ENCODE measurements around the gene MED28.

MED28 gene

DNA sequence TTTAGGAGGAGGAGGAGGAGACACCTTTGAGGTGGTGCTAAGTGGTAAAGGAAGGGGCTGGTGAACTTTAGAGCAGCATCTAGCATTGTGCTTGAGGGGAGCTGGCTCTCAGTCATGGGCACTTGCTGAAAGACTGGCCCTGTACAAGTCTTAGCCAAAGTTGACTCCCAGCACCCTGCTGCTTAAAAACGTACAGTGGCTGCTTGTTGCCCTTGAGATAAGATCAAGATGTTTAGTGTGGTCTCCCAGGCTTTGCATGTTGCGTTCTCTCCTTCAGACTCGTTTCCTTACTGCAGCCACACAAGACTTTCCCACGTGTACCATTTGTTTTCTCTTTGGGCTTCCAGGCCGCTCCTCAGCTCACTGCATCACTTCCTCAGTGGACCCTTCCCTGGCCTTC, 1.8 kb downstream of the MED28 start:
- peaks cover 15% of the 10 kb centered on the region for H3K36me3 ChIP-seq (ENCODE audit: control insufficient read depth, insufficient read depth, low read length)
- no peak overlapping the region for H3K4me3 ChIP-seq (ENCODE audit: insufficient read depth, low read depth, low read length)
- H3K4me1 ChIP-seq (ENCODE audit: control insufficient read depth, insufficient read depth, low read length): no peaks in the 10 kb centered on the region
- WGBS, 2 experiments: 91 to 94% methylated on average over 5 of the region's 5 CpGs
- H3K27ac ChIP-seq (ENCODE audit: insufficient read depth, low read depth, low read length, poor library complexity, severe bottlenecking): no peak overlapping the region
- H3K27me3 ChIP-seq (ENCODE audit: control insufficient read depth, insufficient read depth, low read length, poor library complexity, severe bottlenecking): no peaks in the 10 kb centered on the region
- no peaks in the 10 kb centered on the region for H3K9me3 ChIP-seq (ENCODE audit: control insufficient read depth, low read length)

DNA sequence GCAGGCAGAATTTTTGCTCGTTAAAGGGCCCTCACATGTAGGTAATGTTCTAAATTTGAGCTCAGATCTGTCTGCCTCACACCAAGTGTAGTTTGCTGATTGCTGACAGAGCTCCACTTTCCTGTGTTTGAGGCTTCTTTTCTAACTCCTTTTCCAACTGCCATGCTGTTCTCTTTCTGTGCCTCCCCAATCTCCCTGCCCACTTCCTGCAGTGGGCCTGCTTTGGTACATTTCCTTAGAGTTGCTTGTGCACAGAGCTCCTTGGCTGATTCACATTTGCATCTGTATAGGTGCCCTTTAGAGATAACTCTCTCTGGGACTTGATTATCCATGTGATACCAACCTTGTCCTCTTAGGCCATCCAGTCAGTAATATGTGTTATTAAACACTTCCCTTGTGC, 4.5 kb downstream of the MED28 start:
- Histone ChIP-seq H3K9me3 (ENCODE audit: control insufficient read depth, low read length) (no peaks in the 10 kb centered on the region), H3K27ac (ENCODE audit: insufficient read depth, low read depth, low read length, poor library complexity, severe bottlenecking) (no peak overlapping the region), H3K36me3 (ENCODE audit: control insufficient read depth, insufficient read depth, low read length) (peaks cover 33% of the 10 kb centered on the region), H3K27me3 (ENCODE audit: control insufficient read depth, insufficient read depth, low read length, poor library complexity, severe bottlenecking) (no peaks in the 10 kb centered on the region), H3K4me3 (ENCODE audit: insufficient read depth, low read depth, low read length) (no peak overlapping the region), H3K4me1 (ENCODE audit: control insufficient read depth, insufficient read depth, low read length) (no peaks in the 10 kb centered on the region)
- 48 to 52% methylated on average over 1 of the region's 1 CpG for WGBS, 2 experiments

DNA sequence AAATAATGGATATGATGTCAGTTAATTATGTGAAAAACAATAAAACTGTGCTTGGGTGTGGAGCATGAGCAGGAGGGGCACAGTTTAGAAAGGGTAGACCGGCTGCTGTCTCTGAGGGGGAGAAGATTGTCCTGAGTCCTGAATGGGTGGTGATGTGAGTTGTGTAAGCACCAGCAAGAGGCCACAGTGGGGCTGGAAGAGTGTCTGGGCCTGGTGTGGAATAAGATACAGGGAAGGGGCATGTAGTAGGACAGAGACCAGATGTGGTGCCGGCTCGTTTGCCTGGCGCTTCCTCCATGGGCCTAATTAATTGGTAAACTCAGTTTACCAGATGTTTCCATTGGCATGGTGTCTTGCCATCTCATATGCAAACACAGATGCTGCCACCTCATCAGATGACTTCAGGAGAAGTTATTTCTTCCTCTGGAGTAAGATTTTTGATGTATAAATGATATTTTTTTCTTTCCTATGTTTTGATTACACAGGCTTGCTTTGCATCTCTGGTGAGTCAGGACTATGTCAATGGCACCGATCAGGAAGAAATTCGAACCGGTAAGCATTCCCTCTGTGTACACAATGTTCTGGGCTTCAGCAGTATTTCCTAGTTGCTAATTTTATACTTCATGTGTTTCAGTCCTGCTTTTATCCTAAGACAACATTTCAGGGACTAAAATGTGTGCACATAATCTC, 5.1 kb downstream of the MED28 start:
- Histone ChIP-seq H3K27me3 (ENCODE audit: control insufficient read depth, insufficient read depth, low read length, poor library complexity, severe bottlenecking) (no peaks in the 10 kb centered on the region), H3K9me3 (ENCODE audit: control insufficient read depth, low read length) (no peaks in the 10 kb centered on the region), H3K27ac (ENCODE audit: insufficient read depth, low read depth, low read length, poor library complexity, severe bottlenecking) (no peak overlapping the region), H3K4me1 (ENCODE audit: control insufficient read depth, insufficient read depth, low read length) (no peaks in the 10 kb centered on the region), H3K36me3 (ENCODE audit: control insufficient read depth, insufficient read depth, low read length) (peaks cover 39% of the 10 kb centered on the region), H3K4me3 (ENCODE audit: insufficient read depth, low read depth, low read length) (no peak overlapping the region)
- 85 to 87% methylated on average over 7 of the region's 7 CpGs for WGBS, 2 experiments

DNA sequence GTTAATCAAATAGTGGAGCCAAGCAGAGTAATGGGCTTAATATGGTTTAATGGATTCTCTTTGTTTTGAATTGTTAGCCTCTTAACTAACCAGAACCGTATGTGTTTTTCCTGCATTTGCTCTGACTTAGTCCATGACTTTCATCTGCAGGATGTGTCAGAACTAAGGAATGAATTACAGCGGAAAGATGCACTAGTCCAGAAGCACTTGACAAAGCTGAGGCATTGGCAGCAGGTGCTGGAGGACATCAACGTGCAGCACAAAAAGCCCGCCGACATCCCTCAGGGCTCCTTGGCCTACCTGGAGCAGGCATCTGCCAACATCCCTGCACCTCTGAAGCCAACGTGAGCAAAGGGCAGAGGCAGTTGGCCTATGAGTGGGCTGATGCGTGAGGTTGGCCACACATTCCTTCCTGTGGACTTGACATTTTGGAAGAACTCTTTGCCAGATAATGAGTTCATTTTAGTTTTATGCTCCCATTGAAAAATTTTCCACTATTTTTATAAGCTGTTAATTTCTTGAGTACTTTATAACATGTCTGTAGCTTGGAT, 9.1 kb downstream of the MED28 start:
- 95% methylated on average over 7 of the region's 7 CpGs for WGBS, 2 experiments
- Histone ChIP-seq H3K4me1 (ENCODE audit: control insufficient read depth, insufficient read depth, low read length) (no peaks in the 10 kb centered on the region), H3K27ac (ENCODE audit: insufficient read depth, low read depth, low read length, poor library complexity, severe bottlenecking) (no peak overlapping the region), H3K9me3 (ENCODE audit: control insufficient read depth, low read length) (no peaks in the 10 kb centered on the region), H3K4me3 (ENCODE audit: insufficient read depth, low read depth, low read length) (no peak overlapping the region), H3K27me3 (ENCODE audit: control insufficient read depth, insufficient read depth, low read length, poor library complexity, severe bottlenecking) (no peaks in the 10 kb centered on the region), H3K36me3 (ENCODE audit: control insufficient read depth, insufficient read depth, low read length) (peaks cover 66% of the 10 kb centered on the region)

DNA sequence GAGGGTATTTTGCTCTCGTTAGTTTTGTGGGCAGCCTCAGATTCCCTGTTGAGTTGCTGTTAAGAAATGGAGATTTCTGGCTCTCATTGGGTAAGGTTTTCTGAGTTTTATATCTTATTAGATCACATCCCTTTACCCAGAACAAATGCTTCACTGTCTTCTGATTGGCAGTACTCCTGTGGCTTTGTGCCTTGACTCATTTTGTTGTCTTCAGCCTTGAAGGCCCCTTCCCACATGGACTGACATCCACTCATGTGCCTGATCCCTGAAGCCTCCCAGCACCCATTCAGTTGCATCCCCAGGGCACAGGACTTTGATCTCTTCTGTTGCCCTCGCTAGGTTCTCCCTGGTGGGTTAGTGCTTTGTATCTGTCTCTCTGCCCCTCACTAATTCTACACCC, 10.4 kb downstream of the MED28 start:
- H3K36me3 ChIP-seq (ENCODE audit: control insufficient read depth, insufficient read depth, low read length): peaks cover 68% of the 10 kb centered on the region
- no peak overlapping the region for H3K27ac ChIP-seq (ENCODE audit: insufficient read depth, low read depth, low read length, poor library complexity, severe bottlenecking)
- H3K27me3 ChIP-seq (ENCODE audit: control insufficient read depth, insufficient read depth, low read length, poor library complexity, severe bottlenecking): no peaks in the 10 kb centered on the region
- no peak overlapping the region for H3K4me3 ChIP-seq (ENCODE audit: insufficient read depth, low read depth, low read length)
- 90 to 95% methylated on average over 2 of the region's 2 CpGs for WGBS, 2 experiments
- H3K9me3 ChIP-seq (ENCODE audit: control insufficient read depth, low read length): no peaks in the 10 kb centered on the region
- H3K4me1 ChIP-seq (ENCODE audit: control insufficient read depth, insufficient read depth, low read length): no peaks in the 10 kb centered on the region

DNA sequence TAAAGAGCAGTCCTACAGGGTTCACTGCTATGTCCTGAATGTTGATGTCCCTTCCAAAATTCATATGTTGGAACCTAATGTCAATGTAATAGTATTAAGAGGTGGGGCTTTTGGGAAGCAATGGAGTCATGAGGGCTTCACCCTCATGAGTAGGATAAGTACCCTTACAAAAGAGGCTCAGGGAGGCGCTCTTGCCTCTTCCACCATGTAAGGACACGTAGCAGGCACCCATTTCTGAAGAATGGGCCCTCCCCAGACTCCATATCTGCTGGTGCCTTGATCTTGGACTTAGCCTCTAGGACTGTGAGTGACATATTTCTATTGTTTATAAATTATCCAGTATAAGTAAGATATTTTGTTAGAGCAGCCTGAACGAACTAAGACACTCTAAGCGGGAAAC, 15.8 kb downstream of the MED28 start:
- no peak overlapping the region for H3K27ac ChIP-seq (ENCODE audit: insufficient read depth, low read depth, low read length, poor library complexity, severe bottlenecking)
- 92 to 100% methylated on average over 4 of the region's 4 CpGs for WGBS, 2 experiments
- H3K4me1 ChIP-seq (ENCODE audit: control insufficient read depth, insufficient read depth, low read length): no peaks in the 10 kb centered on the region
- no peak overlapping the region for H3K4me3 ChIP-seq (ENCODE audit: insufficient read depth, low read depth, low read length)
- H3K9me3 ChIP-seq (ENCODE audit: control insufficient read depth, low read length): no peaks in the 10 kb centered on the region
- H3K36me3 ChIP-seq (ENCODE audit: control insufficient read depth, insufficient read depth, low read length): peaks cover 56% of the 10 kb centered on the region
- H3K27me3 ChIP-seq (ENCODE audit: control insufficient read depth, insufficient read depth, low read length, poor library complexity, severe bottlenecking): no peaks in the 10 kb centered on the region

DNA sequence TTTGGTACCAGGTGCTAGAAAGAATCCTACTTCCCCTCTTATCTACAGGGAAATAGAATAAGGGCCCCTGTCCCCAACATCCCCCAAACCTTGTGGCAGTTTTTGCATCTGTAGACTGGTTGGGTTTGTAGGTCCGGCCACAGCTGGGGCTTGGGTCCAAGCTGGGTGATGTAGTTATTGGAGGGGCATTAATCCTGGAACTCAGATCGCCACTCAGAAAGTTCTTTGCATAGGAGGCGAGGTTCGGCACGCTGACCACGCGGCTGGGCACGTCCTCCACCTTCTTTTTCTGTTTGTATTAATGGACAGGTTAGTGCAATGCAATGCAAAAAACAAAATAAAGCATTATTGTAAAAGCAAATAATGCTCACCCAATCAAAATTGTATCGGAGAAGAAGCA, 19.2 kb downstream of the MED28 start:
- H3K27ac ChIP-seq (ENCODE audit: insufficient read depth, low read depth, low read length, poor library complexity, severe bottlenecking): no peak overlapping the region
- H3K4me3 ChIP-seq (ENCODE audit: insufficient read depth, low read depth, low read length): no peak overlapping the region
- peaks cover 35% of the 10 kb centered on the region for H3K36me3 ChIP-seq (ENCODE audit: control insufficient read depth, insufficient read depth, low read length)
- no peaks in the 10 kb centered on the region for H3K4me1 ChIP-seq (ENCODE audit: control insufficient read depth, insufficient read depth, low read length)
- H3K9me3 ChIP-seq (ENCODE audit: control insufficient read depth, low read length): no peaks in the 10 kb centered on the region
- H3K27me3 ChIP-seq (ENCODE audit: control insufficient read depth, insufficient read depth, low read length, poor library complexity, severe bottlenecking): no peaks in the 10 kb centered on the region
- 96 to 98% methylated on average over 9 of the region's 9 CpGs for WGBS, 2 experiments

DNA sequence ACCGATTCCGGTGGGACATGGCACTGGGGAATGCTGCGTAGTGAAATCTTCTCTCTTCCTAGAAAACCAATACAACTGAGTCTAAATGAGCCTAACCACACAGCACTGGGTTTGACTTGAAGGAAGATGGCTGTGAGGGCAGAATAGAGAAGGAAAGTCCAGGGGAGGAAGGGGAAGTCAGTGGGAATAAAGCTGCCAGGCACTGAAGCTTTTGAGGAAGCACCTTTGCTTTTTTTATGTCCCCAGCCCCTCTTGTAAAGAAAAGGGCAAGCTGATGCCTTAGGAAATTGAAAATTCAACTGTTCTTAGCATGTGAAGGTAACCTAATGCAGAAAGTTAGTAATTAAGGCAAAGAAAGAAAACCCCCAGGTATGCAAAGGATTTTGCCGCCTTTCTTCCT, 20.6 kb downstream of the MED28 start:
- Histone ChIP-seq H3K4me3 (ENCODE audit: insufficient read depth, low read depth, low read length) (no peak overlapping the region), H3K4me1 (ENCODE audit: control insufficient read depth, insufficient read depth, low read length) (no peaks in the 10 kb centered on the region), H3K9me3 (ENCODE audit: control insufficient read depth, low read length) (no peaks in the 10 kb centered on the region), H3K36me3 (ENCODE audit: control insufficient read depth, insufficient read depth, low read length) (peaks cover 24% of the 10 kb centered on the region), H3K27ac (ENCODE audit: insufficient read depth, low read depth, low read length, poor library complexity, severe bottlenecking) (no peak overlapping the region), H3K27me3 (ENCODE audit: control insufficient read depth, insufficient read depth, low read length, poor library complexity, severe bottlenecking) (no peaks in the 10 kb centered on the region)
- 72 to 94% methylated on average over 2 to 4 of the region's 4 CpGs for WGBS, 2 experiments

DNA sequence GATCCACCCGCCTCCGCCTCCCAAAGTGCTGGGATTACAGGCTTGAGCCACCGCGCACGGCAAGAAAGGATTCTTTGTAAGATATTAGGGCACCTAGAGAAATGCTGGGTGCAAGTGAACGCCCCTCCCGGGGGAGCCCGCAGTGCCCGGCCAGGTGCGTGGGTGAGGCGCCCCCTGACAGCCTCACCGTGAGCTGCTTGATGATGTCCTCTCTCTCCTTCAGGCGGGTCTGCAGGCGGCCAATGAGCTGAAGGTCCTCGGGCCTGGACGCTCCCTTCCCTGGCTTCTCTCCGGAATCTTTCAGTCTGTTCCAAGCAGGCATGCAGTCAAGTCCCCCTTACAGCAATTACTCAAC, 21.9 kb downstream of the MED28 start:
- Histone ChIP-seq H3K9me3 (ENCODE audit: control insufficient read depth, low read length) (no peaks in the 10 kb centered on the region), H3K4me3 (ENCODE audit: insufficient read depth, low read depth, low read length) (no peak overlapping the region), H3K27me3 (ENCODE audit: control insufficient read depth, insufficient read depth, low read length, poor library complexity, severe bottlenecking) (no peaks in the 10 kb centered on the region), H3K27ac (ENCODE audit: insufficient read depth, low read depth, low read length, poor library complexity, severe bottlenecking) (no peak overlapping the region), H3K36me3 (ENCODE audit: control insufficient read depth, insufficient read depth, low read length) (peaks cover 20% of the 10 kb centered on the region), H3K4me1 (ENCODE audit: control insufficient read depth, insufficient read depth, low read length) (no peaks in the 10 kb centered on the region)
- WGBS, 2 experiments: 91 to 92% methylated on average over 17 of the region's 17 CpGs

DNA sequence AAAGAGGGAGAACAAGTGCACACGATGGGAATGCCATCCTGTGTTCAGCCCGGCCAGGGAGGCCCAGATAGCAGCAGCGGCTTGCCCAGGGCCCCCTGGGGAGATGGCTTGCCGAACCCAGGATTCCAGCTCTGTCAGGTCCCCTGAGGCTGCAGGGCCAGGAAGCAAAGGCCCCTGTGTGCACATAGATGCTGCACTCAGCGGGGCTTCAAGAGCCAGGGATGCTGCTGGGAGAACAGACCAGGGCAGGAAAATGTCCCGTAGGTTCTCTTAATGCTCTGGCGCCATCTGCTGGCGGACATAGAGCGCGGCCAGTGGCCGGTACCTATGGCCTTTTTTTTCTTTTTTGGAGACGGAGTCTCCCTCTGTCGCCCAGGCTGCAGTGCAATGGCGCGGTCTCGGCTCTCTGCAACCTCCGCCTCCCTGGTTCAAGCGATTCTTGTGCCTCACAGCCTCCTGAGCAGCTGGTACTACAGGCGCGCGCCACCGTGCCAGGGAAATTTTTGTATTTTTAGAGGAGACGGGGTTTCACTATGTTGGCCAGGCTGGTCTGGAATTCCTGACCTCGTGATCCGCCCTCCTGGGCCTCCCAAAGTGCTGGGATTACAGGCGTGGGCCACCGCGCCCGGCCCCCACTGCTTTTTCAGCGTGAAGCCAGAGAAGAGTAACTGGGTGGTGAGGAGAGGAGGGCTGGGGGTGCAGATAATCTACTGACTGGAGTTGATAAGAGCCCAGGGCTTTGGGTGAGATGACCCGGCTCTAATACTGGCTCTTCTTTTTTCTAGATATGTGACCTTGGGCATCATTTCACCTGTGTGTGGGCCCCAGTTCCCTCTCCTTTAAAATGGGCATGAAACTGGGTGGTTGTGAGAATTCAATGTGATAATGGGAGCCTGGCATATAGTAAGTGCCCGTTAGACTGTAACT, 22.5 kb downstream of the MED28 start:
- Histone ChIP-seq H3K4me3 (ENCODE audit: insufficient read depth, low read depth, low read length) (no peak overlapping the region), H3K27ac (ENCODE audit: insufficient read depth, low read depth, low read length, poor library complexity, severe bottlenecking) (no peak overlapping the region), H3K27me3 (ENCODE audit: control insufficient read depth, insufficient read depth, low read length, poor library complexity, severe bottlenecking) (no peaks in the 10 kb centered on the region), H3K4me1 (ENCODE audit: control insufficient read depth, insufficient read depth, low read length) (no peaks in the 10 kb centered on the region), H3K36me3 (ENCODE audit: control insufficient read depth, insufficient read depth, low read length) (peaks cover 20% of the 10 kb centered on the region), H3K9me3 (ENCODE audit: control insufficient read depth, low read length) (no peaks in the 10 kb centered on the region)
- 55 to 58% methylated on average over 32 of the region's 32 CpGs for WGBS, 2 experiments

Measured in ectodermal cell (in vitro differentiated cells).